GM21447 (cell line): ENCODE results near the gene VWCE.

ENCODE experiments used
- ATAC-seq: cut with Tn5 transposase; IDR thresholded peaks from one replicate; pipeline ENCODE4 v1.9.1; 2021; ENCODE audit not compliant: unreplicated experiment

VWCE gene

GRCh38 chr11:61328351-61328750 lies 33.2 kb upstream of the VWCE start:
- no peak for ATAC-seq

- ATAC-seq, result no peak
Observed at GRCh38 chr11:61327669-61328071, 32.6 kb upstream of the VWCE start.

DNA sequence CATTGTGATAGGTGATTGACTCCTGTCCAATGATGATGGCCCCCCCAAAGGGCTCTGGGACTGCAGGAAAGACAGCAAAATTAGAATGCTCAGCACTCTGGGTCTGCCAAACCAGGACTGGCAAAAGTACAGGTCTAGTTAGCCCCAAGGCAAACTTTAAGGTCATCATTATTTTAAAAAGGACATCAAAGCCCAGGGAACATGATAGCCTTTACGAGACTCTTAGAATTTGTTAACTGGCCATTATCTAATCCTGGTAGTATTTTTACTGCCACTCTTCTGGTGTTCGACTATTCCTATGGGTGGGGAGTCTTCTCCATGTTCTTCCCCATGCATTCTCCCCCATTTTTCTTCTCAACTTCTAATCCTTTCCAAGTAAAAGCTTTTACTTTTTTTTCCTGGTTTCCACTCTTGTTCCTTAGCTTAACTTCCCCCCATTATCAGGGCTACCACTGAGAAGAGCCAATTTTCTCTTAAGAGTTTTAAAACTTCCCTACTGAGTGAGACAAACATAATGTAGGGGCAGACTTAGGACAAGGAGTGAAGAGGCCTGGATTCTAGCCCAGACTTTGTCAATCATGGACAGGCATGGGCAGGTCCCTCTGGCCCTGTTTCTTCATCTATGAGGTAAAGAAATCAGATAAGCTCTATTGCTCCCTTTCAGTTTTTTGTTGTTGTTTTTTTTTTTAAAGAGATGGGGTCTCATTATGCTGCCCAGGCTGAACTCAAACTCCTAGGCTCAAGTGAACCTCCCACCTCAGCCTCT lies 30.7 kb upstream of the VWCE start:
- no peak for ATAC-seq

DNA sequence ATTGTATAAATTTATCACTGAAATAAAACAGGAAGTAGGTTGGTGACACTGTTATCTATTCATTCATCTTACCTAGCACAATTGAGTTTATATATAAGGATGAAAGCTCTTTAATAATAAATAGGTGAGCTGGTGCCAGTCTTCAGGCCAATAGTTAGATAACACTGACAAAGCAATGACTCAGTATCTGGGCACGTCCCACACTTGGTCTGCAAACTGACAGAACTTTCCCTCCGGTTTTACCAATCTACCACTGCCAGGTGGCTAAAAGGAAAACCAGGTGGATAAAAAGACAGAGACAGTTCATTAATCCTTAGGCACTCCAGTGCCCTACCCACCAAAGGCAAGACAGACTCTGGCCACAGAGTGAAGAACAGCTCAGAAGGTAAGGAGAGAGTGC lies 20.1 kb upstream of the VWCE start:
- no peak for ATAC-seq

DNA sequence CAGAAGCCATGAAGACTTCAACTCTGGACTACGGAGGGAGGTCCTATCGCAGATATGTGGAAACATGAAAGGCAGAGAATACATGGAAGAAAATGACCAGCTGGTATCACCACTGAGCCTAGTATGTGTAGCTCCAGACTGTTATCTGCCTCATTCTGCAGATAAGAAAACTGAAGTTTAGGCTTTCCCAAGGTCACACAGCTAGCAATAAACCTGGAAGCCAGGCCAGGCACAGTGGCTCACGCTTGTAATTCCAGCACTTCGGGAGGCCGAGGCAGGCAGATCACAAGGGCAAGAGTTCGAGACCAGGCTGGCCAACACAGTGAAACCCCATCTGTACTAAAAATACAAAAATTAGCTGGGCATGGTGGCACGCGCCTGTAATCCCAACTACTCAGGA lies 15.6 kb upstream of the VWCE start:
- no peak for ATAC-seq

DNA sequence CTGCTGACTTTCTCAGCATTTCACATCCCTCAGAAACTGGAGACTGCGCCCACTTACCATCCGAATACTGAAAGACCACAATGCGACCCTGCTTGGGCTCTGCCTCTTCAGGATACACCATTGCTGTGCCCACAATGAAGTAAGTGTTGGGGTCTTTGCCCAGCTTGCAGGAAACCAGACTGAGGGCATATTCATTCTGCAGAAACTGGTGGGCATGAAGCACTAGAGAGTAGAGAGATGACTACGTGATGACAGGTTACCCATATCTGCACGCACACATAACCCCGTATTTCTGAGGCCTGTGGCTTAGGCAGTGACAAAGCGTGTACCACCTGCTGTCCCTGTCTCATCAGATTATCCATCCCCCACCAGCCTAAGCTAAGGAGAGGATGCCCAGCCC lies 14.6 kb upstream of the VWCE start:
- no peak for ATAC-seq

DNA sequence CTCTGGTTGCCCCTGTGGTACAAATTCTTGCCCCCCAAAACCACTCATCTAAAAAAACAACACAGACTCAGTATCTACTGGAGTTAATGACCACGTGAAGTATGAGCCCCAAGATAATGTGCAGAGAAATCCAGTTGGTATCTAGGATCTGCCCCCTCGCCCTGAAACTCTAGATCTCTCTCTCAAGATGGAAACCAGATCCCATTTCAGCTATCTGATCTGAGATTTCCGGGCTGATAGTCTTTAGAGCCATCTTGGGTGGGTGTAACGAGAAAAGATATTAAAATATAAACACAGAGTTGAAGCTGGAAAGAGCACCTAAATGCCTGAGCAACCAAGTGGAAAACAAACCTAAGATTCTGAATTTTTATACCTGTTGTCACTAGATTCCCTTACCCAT lies 14.0 kb upstream of the VWCE start:
- no peak for ATAC-seq

- no peak for ATAC-seq
Observed at GRCh38 chr11:61307354-61307753, 12.2 kb upstream of the VWCE start.

DNA sequence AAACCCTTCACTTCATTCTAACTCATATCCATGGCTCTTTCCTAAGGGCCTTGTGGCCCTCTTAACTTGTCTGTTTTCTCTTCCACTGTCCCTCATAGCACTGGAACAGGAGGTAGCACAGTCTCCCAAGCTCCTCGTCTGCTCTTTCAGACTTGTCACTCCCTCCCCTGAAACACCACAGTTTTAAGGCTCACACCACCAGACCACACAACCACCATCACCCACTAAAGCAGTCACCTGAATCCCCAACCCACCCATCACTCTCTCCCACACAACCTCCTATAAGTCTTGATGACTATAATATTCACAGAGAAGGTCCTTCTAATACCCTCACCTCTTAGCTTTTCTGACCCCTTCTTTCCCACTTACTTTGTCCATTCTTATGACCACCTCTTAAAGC lies 11.1 kb upstream of the VWCE start:
- no peak for ATAC-seq

GRCh38 chr11:61305417-61305816 lies 10.3 kb upstream of the VWCE start:
- no peak for ATAC-seq

GRCh38 chr11:61303725-61304124 lies 8.6 kb upstream of the VWCE start:
- no peak for ATAC-seq

DNA sequence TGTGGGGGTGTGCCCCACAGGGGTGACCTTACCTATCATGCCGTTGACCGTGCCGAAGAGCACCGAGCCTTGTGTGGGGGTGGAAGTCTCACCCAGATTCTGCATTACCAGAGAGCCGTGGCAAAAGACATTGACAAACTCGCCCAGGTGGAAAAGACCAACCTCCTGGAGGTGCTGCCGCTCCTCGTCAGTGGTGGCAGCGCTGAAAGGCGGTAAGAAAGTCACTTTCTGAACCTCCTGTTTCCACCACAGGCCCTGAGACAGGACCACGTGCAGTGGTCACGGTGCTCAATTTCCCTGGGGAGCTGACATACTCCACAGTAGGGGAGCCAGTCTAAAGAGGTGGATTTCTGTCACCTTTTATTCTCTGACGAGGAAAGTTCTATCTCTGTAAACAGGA lies 7.4 kb upstream of the VWCE start:
- ATAC-seq, result no peak

DNA sequence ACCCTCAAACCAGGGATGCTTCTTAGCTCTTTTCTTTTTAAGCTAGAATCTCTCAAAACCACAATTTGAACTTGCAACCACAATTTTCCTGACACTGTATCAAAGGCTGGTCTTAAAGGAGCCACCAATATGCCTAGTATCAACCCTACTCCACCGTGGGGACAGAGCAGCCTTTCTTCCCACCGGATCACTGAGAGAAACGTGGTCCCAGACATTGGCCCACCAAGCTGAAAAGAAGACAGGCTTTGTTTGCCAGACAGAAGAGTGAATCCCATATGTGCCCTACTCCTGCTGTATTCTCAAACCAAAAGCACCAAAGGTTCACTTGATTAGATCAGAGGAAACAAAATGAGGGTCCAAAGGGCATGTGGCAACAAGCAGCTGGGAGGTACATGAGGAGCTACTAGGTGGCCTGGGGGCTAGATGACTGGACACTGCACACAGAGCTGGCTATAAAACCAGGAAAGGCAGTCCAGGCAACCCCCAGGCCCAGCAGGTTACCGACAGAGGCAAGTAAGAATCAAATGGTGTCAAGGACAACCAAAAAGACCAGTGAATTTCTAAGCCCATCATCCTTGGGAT lies 3.6 kb upstream of the VWCE start:
- no peak for ATAC-seq

GRCh38 chr11:61297746-61298145 lies 2.6 kb upstream of the VWCE start:
- no peak for ATAC-seq

DNA sequence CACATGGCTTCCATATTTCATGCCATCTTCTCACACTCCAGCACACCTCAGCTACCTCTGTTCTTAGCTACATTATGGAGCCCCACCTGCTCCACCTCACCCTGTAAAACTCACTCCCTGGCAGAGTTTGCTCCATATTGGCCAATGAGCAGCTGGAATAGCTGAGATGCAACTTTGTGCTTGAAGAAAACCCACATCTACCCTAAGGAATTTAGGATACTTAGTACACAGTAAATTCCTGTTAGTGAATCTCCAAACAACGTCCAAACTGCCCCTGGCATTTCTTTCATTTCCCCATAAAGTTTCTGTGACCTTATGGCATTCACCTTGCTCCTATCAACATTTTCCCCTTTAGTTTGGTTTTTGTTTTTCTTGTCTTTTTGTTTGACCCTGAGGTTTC lies 2.2 kb upstream of the VWCE start:
- ATAC-seq, result no peak

DNA sequence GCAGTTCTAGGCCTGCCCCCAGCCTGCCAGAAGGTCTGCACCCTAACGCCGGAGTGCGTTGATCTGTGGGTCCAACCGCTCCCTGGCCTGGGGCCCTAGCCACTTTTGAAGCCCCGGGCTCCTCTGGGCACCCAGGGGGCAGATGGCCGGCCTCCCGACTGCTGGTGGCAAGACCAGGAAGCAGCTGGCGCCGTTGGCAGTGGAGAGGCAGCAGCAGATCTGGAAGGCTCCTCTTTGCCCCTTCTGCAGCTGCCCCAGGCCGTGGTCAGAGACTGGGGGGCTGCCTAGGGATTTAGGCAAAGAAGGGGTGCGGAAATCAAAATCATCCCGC lies 445 bp upstream of the VWCE start:
- ATAC-seq, result no peak

DNA sequence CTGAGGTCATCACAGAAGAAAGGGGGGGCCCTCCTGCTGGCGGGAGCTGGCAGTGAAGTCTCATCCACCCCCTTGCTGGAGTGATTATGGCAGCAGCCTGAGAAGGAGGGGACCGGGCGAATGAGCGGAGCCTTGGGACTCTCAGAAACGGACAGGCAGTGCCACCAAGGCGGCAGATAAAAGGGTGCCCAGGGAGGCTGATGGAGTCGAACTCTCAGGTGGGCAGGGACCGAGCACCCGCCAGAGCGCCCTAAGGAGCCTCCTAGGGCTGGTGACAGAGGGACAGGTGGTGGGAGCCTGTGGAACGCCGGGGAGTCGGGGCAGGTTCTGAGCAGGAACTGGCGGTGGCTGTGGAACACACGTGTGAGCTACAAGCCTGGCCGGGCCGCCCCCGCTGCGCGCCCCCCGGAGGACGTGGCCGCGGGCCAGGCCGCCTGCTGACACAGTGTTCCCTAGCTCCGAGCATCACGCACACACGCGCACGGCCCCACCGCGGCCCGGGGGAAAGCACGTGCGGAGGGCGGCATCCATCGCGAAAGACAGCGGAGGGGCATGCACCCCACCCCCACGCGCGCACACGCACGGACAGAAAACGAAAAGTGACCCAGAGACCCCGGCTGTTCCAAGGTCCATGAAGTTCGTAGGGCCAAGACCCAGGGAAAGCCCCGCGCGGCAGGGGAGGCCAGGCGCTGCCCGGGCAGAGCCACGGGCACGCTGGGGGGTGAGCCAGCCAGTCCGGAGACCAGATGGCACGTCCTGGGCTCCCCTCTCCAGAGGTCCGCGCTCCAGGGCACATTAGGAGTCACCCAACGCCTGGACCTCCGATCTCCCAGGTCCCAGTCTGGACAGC lies 1.0 kb downstream of the VWCE start:
- peak; percentile 31 for ATAC-seq

DNA sequence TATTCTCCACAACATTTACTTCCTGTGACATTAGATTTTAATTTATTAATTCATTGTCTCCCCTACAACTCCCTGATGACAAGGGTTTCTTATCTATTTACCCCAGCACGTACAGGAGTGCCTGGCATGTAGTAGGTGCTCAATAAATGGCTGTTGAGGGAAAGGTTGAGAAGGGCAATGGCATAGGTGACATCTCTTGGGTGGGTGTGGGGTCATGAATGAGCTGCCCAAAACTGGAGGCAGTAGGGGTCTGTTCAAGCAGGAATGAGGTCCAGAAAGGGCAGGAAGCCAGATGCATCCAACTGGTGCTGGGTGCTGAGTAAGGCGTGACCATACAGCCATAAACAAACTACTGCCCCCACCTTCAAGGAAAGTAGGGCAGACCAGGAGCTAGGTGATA lies 2.8 kb downstream of the VWCE start:
- no peak for ATAC-seq

DNA sequence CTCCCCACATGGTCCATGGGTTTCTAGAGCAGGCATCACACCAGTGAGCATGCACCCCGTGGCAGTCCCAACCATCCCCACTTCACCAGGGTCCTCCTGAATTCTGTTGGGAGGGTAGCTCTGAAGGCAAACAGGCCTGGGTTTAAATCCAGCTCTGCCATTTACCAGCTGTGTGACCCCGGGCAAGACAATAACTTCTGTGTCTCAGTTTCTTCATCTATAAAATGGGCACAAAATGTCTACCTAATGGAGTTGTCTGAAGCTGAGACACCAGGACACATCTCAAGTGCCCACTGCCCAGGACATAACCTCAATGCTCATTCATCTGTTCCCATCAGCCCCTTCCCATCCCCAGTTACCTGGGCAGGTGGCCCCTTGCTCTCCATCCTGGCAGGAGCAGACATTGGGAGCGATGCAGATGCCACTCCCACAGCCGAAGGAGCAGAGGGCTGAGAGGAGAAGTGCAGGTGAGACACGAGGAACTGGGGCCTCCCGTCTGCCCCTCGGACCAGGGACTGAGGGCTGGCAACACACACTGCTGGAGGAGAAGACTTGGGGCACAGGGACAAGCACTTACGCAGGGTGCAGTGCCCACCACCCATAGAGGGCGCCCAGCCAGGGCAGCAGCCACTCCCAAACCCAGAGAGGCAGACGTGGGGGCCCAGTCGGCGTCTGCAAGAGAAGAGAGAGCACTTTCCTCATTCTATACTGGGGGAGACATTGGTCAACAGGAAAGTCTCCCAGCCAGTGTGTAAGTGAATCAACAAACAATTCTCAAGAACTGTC lies 4.0 kb downstream of the VWCE start:
- no peak for ATAC-seq

GRCh38 chr11:61287338-61287977 lies 7.7 kb downstream of the VWCE start:
- no peak for ATAC-seq

- ATAC-seq, result no peak
Observed at GRCh38 chr11:61283613-61284012, 11.5 kb downstream of the VWCE start.
